RWPE2 (cell line): ENCODE measurements around the gene MT1HL1.
"Not testable (repeated sequence)": the region's sequence is repeated elsewhere in the genome, so short reads cannot be mapped to it uniquely, and the experiment has no call there.

Source experiments
- ATAC-seq: fragments of 200-7000 bp; cut with Tn5 transposase; 3 replicates; pipeline ENCODE4 v1.9.1; 2021; ENCODE audit warnings: low read depth
- DNase-seq: peaks from one replicate; pipeline ENCODE4 v3.0.0-alpha.2; 2020; ENCODE audit warnings: low spot score
- H3K27ac ChIP-seq: fragments of 450-650 bp; 2 replicates; pipeline ENCODE4 v1.5.1; 2017; ENCODE audit warnings: mild to moderate bottlenecking; ENCODE audit not compliant: poor library complexity, severe bottlenecking
- H3K27me3 ChIP-seq: fragments of 250-450 bp; sonication (Bioruptor Pico); 2 replicates; pipeline ENCODE4 v1.5.1; 2021; ENCODE audit warnings: mild to moderate bottlenecking, moderate library complexity; ENCODE audit not compliant: insufficient read depth, poor library complexity, severe bottlenecking
- H3K36me3 ChIP-seq: fragments of 250-450 bp; sonication (Bioruptor Pico); 2 replicates; pipeline ENCODE4 v1.5.1; 2020; ENCODE audit warnings: low read depth, mild to moderate bottlenecking, moderate library complexity
- H3K4me1 ChIP-seq: fragments of 250-450 bp; sonication (Bioruptor Pico); 2 replicates; pipeline ENCODE4 v1.5.1; 2021; ENCODE audit warnings: mild to moderate bottlenecking, moderate library complexity; ENCODE audit not compliant: insufficient read depth, poor library complexity, severe bottlenecking
- H3K4me3 ChIP-seq: fragments of 250-450 bp; sonication (Bioruptor Pico); 2 replicates; pipeline ENCODE4 v1.5.1; 2021; ENCODE audit warnings: mild to moderate bottlenecking, moderate library complexity; ENCODE audit not compliant: severe bottlenecking
- H3K9me3 ChIP-seq: fragments of 250-450 bp; sonication (Bioruptor Pico); 2 replicates; pipeline ENCODE4 v1.5.1; 2021; ENCODE audit warnings: mild to moderate bottlenecking, moderate library complexity; ENCODE audit not compliant: severe bottlenecking
- TF ChIP-seq, protein P1 (sequence below): fragments of 450-650 bp; IDR thresholded peaks from one replicate; pipeline ENCODE4 v1.5.1; 2017; ENCODE audit warnings: mild to moderate bottlenecking, moderate library complexity; ENCODE audit not compliant: poor library complexity, severe bottlenecking

Gene MT1HL1

GRCh38 chr1:236975461-236975860 lies 28.8 kb downstream of the MT1HL1 start:
- Histone ChIP-seq H3K4me1 (no peaks in the 10 kb centered on the region), H3K9me3 (no peaks in the 10 kb centered on the region), H3K27ac (no peak overlapping the region), H3K4me3 (no peak overlapping the region), H3K27me3 (no peaks in the 10 kb centered on the region), H3K36me3 (no peaks in the 10 kb centered on the region)
- DNase-seq (no peak), ATAC-seq (no peak)
- TF ChIP-seq, protein P1, sequence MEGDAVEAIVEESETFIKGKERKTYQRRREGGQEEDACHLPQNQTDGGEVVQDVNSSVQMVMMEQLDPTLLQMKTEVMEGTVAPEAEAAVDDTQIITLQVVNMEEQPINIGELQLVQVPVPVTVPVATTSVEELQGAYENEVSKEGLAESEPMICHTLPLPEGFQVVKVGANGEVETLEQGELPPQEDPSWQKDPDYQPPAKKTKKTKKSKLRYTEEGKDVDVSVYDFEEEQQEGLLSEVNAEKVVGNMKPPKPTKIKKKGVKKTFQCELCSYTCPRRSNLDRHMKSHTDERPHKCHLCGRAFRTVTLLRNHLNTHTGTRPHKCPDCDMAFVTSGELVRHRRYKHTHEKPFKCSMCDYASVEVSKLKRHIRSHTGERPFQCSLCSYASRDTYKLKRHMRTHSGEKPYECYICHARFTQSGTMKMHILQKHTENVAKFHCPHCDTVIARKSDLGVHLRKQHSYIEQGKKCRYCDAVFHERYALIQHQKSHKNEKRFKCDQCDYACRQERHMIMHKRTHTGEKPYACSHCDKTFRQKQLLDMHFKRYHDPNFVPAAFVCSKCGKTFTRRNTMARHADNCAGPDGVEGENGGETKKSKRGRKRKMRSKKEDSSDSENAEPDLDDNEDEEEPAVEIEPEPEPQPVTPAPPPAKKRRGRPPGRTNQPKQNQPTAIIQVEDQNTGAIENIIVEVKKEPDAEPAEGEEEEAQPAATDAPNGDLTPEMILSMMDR = no peak

DNA sequence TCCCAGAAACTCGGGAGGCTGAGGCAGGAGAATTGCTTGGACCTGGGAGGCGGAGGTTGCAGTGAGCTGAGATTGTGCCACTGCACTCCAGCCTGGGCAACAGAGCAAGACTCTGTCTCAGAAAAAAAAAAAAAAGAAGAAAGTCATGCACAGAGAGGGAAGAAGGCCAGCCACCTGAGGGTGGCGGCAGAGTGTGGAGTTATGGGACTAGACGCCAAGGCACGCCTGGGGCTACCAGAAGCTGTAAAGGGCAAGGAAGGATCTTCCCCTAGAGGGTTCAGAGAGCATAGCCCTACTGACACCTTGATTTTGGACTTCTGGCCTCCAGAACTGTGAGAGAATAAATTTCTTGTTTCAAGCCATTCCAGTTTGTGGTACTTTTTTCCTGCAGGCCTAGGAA lies 30.2 kb downstream of the MT1HL1 start:
- not testable (repeated sequence) for H3K27me3 ChIP-seq, H3K4me3 ChIP-seq, H3K9me3 ChIP-seq, ATAC-seq, H3K36me3 ChIP-seq, H3K27ac ChIP-seq, H3K4me1 ChIP-seq, DNase-seq

DNA sequence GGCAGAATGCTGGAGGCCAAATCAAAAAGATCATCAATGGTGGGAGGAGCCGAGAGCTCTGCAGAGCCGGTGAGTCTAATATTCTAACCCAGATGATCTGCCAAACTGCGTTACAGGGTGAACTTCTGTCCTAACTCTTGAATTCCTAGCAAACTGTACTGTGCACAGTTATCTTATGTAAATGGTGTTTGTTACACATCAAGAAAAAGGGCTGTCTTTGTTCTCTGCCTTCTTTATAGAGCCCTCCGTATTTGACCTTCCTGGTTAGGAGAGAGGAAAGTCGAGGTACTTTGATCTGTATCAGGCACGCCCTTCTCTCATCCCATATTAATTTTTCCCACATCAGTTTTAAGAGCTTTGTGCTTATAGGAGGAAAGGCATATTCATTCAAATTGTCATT lies 37.6 kb downstream of the MT1HL1 start:
- TF ChIP-seq, protein P1 = no peak
- ATAC-seq = no peak

DNA sequence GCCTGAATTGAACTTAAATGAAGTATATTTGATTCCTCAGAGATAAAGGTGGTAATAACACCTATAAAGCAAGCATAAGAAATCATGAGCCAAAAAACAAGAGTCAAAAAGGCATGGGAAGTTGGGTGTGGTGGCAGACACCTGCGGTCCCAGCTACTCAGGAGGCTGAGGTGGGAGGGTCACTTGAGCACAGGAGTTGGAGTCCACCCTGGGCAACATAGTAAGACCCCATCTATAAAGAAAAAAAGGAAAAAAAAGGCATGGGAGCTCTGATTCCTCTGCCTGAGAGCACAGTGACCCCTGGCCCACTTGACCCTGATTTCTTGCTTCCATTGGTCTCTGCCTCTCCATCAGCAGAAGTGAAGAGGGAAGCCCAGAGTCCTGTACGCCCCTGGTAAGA lies 40.3 kb downstream of the MT1HL1 start:
- TF ChIP-seq, protein P1 = no peak
- Histone ChIP-seq H3K27ac (no peak overlapping the region), H3K36me3 (no peaks in the 10 kb centered on the region), H3K4me3 (no peak overlapping the region), H3K27me3 (no peaks in the 10 kb centered on the region), H3K4me1 (no peaks in the 10 kb centered on the region), H3K9me3 (no peaks in the 10 kb centered on the region)
- DNase-seq = no peak
- ATAC-seq = no peak

More for the DNA sequence above, 37.6 kb downstream of the MT1HL1 start:
- Histone ChIP-seq H3K4me3 (no peak overlapping the region), H3K27ac (no peak overlapping the region), H3K27me3 (no peaks in the 10 kb centered on the region), H3K36me3 (no peaks in the 10 kb centered on the region), H3K4me1 (no peaks in the 10 kb centered on the region), H3K9me3 (no peaks in the 10 kb centered on the region)
- no peak for DNase-seq

GRCh38 chr1:236959112-236959511 lies 45.1 kb downstream of the MT1HL1 start:
- Histone ChIP-seq H3K27me3 (no peaks in the 10 kb centered on the region), H3K27ac (no peak overlapping the region), H3K4me3 (no peak overlapping the region), H3K4me1 (no peaks in the 10 kb centered on the region), H3K9me3 (no peaks in the 10 kb centered on the region), H3K36me3 (no peaks in the 10 kb centered on the region)
- DNase-seq = no peak
- ATAC-seq = no peak
- TF ChIP-seq, protein P1 = no peak
